Measurements from ENCODE around the gene HOXB4. TPM values are rescaled to one million over a fixed set of nuclear protein-coding genes. Genes with fewer than 3 reads are reported as not detected.

Gene HOXB4
- total and polyA plus RNA-seq, 4 donors: 1.4 to 17.9 (median 9.0) TPM

- no peaks in the 10 kb centered on the region for H3K9me3 ChIP-seq (ENCODE audit: control insufficient read depth, low read length)
- intact Hi-C loops (cut with DNase I): no loop called here
- H3K27me3 ChIP-seq (ENCODE audit: control insufficient read depth in 1 of 2, insufficient read depth in 2 of 2, low read length in 1 of 2): no peaks in the 10 kb centered on the region
- H3K4me1 ChIP-seq (ENCODE audit: control insufficient read depth in 1 of 2, insufficient read depth in 2 of 2, low read length in 2 of 2): no peaks in the 10 kb centered on the region
- WGBS, 2 donors: 85 to 88% methylated on average over 7 of the region's 7 CpGs
- H3K36me3 ChIP-seq (ENCODE audit: control insufficient read depth in 1 of 2, insufficient read depth in 2 of 2, low read length in 1 of 2): no peaks in the 10 kb centered on the region
- no peak overlapping the region for H3K27ac ChIP-seq (ENCODE audit: low read depth in 1 of 2, low read length in 2 of 2)
- H3K4me3 ChIP-seq (ENCODE audit: low read length in 2 of 2): no peak overlapping the region
- ATAC-seq (ENCODE audit: low FRiP score): no peak
- DNase-seq: no peak
These were observed 49.8 kb downstream of the HOXB4 start for GRCh38 chr17:48528153-48528935.

DNA sequence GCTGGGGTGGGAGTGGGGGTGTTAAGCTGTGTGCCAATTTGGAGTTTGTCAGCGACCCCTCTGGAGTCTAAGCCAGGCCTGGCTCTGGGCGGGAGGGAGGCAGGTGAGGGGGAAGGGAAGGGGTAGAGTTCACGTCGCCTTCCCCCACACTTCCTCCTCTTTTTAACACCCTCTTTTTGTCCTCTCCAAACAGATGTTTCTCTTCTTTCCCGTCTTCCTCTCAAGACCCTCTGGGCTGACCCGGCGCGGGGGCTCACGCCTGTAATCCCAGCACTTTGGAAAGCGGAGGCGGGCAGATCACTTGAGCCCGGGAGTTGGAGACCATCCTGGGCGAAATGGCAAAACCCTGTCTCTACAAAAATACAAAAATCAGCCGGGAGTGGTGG is 50.6 kb downstream of the HOXB4 start:
- no peaks in the 10 kb centered on the region for H3K27me3 ChIP-seq (ENCODE audit: control insufficient read depth in 1 of 2, insufficient read depth in 2 of 2, low read length in 1 of 2)
- no peak overlapping the region for H3K27ac ChIP-seq (ENCODE audit: low read depth in 1 of 2, low read length in 2 of 2)
- no peaks in the 10 kb centered on the region for H3K4me1 ChIP-seq (ENCODE audit: control insufficient read depth in 1 of 2, insufficient read depth in 2 of 2, low read length in 2 of 2)
- intact Hi-C loops (cut with DNase I): no loop called here
- no peak for ATAC-seq (ENCODE audit: low FRiP score)
- no peak for DNase-seq
- WGBS, 2 donors: 79 to 82% methylated on average over 14 of the region's 14 CpGs
- H3K4me3 ChIP-seq (ENCODE audit: low read length in 2 of 2): no peak overlapping the region
- no peaks in the 10 kb centered on the region for H3K36me3 ChIP-seq (ENCODE audit: control insufficient read depth in 1 of 2, insufficient read depth in 2 of 2, low read length in 1 of 2)
- no peaks in the 10 kb centered on the region for H3K9me3 ChIP-seq (ENCODE audit: control insufficient read depth, low read length)

- no peak overlapping the region for H3K4me3 ChIP-seq (ENCODE audit: low read length in 2 of 2)
- no peak overlapping the region for H3K27ac ChIP-seq (ENCODE audit: low read depth in 1 of 2, low read length in 2 of 2)
- DNase-seq (no peak), ATAC-seq (ENCODE audit: low FRiP score) (no peak)
- intact Hi-C loops (cut with DNase I): no loop called here
- no peaks in the 10 kb centered on the region for H3K27me3 ChIP-seq (ENCODE audit: control insufficient read depth in 1 of 2, insufficient read depth in 2 of 2, low read length in 1 of 2)
- no peaks in the 10 kb centered on the region for H3K9me3 ChIP-seq (ENCODE audit: control insufficient read depth, low read length)
- no peaks in the 10 kb centered on the region for H3K36me3 ChIP-seq (ENCODE audit: control insufficient read depth in 1 of 2, insufficient read depth in 2 of 2, low read length in 1 of 2)
- H3K4me1 ChIP-seq (ENCODE audit: control insufficient read depth in 1 of 2, insufficient read depth in 2 of 2, low read length in 2 of 2): no peaks in the 10 kb centered on the region
- WGBS, 2 donors: 39 to 49% methylated on average over 46 to 59 of the region's 59 CpGs
These were observed 51.3 kb downstream of the HOXB4 start for GRCh38 chr17:48526608-48527546.

Other genes with a start within 250 kb of the HOXB4 start
- 1 to 10 TPM in 1 of 2 donors, under 1 TPM in 1; 0.84 to 3.6 TPM for gene SKAP1, start 148.1 kb downstream of the HOXB4 start, total RNA-seq
- 1 to 10 TPM in 1 of 2 donors, not detected in 1; 3.1 TPM for gene SKAP1, start 148.1 kb downstream of the HOXB4 start, polyA plus RNA-seq
- gene HOXB1, start 47.3 kb downstream of the HOXB4 start, total RNA-seq: not detected
- under 1 TPM in 1 of 2 donors, not detected in 1; 0.63 TPM for gene HOXB1, start 47.3 kb downstream of the HOXB4 start, polyA plus RNA-seq
- gene HOXB2, start 33.2 kb downstream of the HOXB4 start, total RNA-seq: 10 to 100 TPM; 25.4 to 36.9 TPM
- gene HOXB2, start 33.2 kb downstream of the HOXB4 start, polyA plus RNA-seq: 10 to 100 TPM in 1 of 2 donors, 1 to 10 TPM in 1; 7.6 to 61.0 TPM
- gene HOXB3, start 11.9 kb upstream of the HOXB4 start, total RNA-seq: 10 to 100 TPM; 20.0 to 62.9 TPM
- gene HOXB3, start 11.9 kb upstream of the HOXB4 start, polyA plus RNA-seq: 10 to 100 TPM in 1 of 2 donors, 1 to 10 TPM in 1; 2.4 to 30.5 TPM
- gene HOXB5, start 15.4 kb upstream of the HOXB4 start, total RNA-seq: 1 to 10 TPM; 1.4 to 5.9 TPM
- 1 to 10 TPM in 1 of 2 donors, not detected in 1; 3.6 TPM for gene HOXB5, start 15.4 kb upstream of the HOXB4 start, polyA plus RNA-seq
- gene HOXB6, start 26.6 kb upstream of the HOXB4 start, total RNA-seq: 10 to 100 TPM in 1 of 2 donors, 1 to 10 TPM in 1; 5.8 to 16.8 TPM
- gene HOXB6, start 26.6 kb upstream of the HOXB4 start, polyA plus RNA-seq: 1 to 10 TPM; 3.9 to 4.1 TPM
- gene HOXB7, start 32.7 kb upstream of the HOXB4 start, total RNA-seq: 10 to 100 TPM in 1 of 2 donors, 1 to 10 TPM in 1; 9.1 to 14.1 TPM
- gene HOXB7, start 32.7 kb upstream of the HOXB4 start, polyA plus RNA-seq: 10 to 100 TPM; 18.2 to 22.4 TPM
- 1 to 10 TPM; 1.0 to 1.9 TPM for gene HOXB8, start 36.9 kb upstream of the HOXB4 start, total RNA-seq
- gene HOXB8, start 36.9 kb upstream of the HOXB4 start, polyA plus RNA-seq: under 1 TPM in 1 of 2 donors, not detected in 1; 0.31 TPM
- gene HOXB9, start 48.0 kb upstream of the HOXB4 start, total RNA-seq: under 1 TPM; 0.33 to 0.39 TPM
- gene HOXB9, start 48.0 kb upstream of the HOXB4 start, polyA plus RNA-seq: under 1 TPM in 1 of 2 donors, not detected in 1; 0.75 TPM
- gene PRAC1, start 144.2 kb upstream of the HOXB4 start, total RNA-seq: not detected
- 10 to 100 TPM in 1 of 2 donors, not detected in 1; 14.0 TPM for gene PRAC1, start 144.2 kb upstream of the HOXB4 start, polyA plus RNA-seq
- gene PRAC2, start 144.8 kb upstream of the HOXB4 start, total RNA-seq: not detected
- gene PRAC2, start 144.8 kb upstream of the HOXB4 start, polyA plus RNA-seq: not detected
- gene HOXB13, start 150.4 kb upstream of the HOXB4 start, total RNA-seq: not detected
- gene HOXB13, start 150.4 kb upstream of the HOXB4 start, polyA plus RNA-seq: under 1 TPM; 0.18 to 0.25 TPM
- under 1 TPM in 1 of 2 donors, not detected in 1; 0.21 TPM for gene TTLL6, start 238.9 kb upstream of the HOXB4 start, total RNA-seq
- gene TTLL6, start 238.9 kb upstream of the HOXB4 start, polyA plus RNA-seq: under 1 TPM in 1 of 2 donors, not detected in 1; 0.13 TPM